Thymus (tissue), 11 donors: Measurements from ENCODE around the gene SWAP70. TPM values are rescaled to one million over a fixed set of nuclear protein-coding genes. Genes with fewer than 3 reads are reported as not detected.
A peak's percentile ranks its signal among the peaks of the same experiment; 100 is the strongest.

Experiments
- DNase-seq, 9 donors: peaks; one replicate each; pipeline ENCODE4 v3.0.0-alpha.2; 2013; ENCODE audit warnings: low spot score in 9 of 9, low read depth in 6 of 9, missing footprints in 1 of 9
- H3K27ac ChIP-seq, 2 donors: one replicate each; pipeline ENCODE4 v1.5.1; 2013; ENCODE audit warnings: control low read depth in 1 of 2, low read depth in 1 of 2, low read length in 1 of 2, mild to moderate bottlenecking in 1 of 2, moderate library complexity in 1 of 2
- H3K27me3 ChIP-seq, 2 donors: one replicate each; pipeline ENCODE4 v1.5.1; 2013; ENCODE audit warnings: low read length in 1 of 2; ENCODE audit not compliant: control insufficient read depth in 2 of 2, insufficient read depth in 1 of 2
- H3K36me3 ChIP-seq, 2 donors: one replicate each; pipeline ENCODE4 v1.5.1; 2013; ENCODE audit warnings: low read length in 1 of 2, mild to moderate bottlenecking in 1 of 2, moderate library complexity in 1 of 2; ENCODE audit not compliant: control insufficient read depth in 2 of 2, insufficient read depth in 2 of 2
- H3K4me1 ChIP-seq, 2 donors: one replicate each; pipeline ENCODE4 v1.5.1; 2013; ENCODE audit warnings: low read length in 2 of 2; ENCODE audit not compliant: control insufficient read depth in 2 of 2, insufficient read depth in 2 of 2
- H3K4me3 ChIP-seq, 2 donors: one replicate each; pipeline ENCODE4 v1.5.1; 2013; ENCODE audit warnings: low read length in 2 of 2, control low read depth in 1 of 2, mild to moderate bottlenecking in 1 of 2
- H3K9me3 ChIP-seq, 2 donors: one replicate each; pipeline ENCODE4 v1.5.1; 2013; ENCODE audit warnings: low read length in 1 of 2, mild to moderate bottlenecking in 1 of 2; ENCODE audit not compliant: control insufficient read depth in 2 of 2, insufficient read depth in 1 of 2
- WGBS: extraction: QIAGEN DNeasy Blood & Tissue Kit; methylation state at CpG from one replicate; pipeline ENCODE4 v1.1.7; 2013; 5-methylcytosine and 5-hydroxymethylcytosine counted together
- polyA plus RNA-seq: library from polyadenylated mRNA; stranded (reverse); fragments of 200-250 nt; gene quantifications from one replicate; pipeline ENCODE4 v1.2.3, GENCODE V29; 2013
- total RNA-seq: library from RNA; stranded (reverse); fragments of 120-200 nt; gene quantifications from one replicate; pipeline ENCODE4 v1.2.4, GENCODE V29; 2013
- donor health status: healthy.

The SWAP70 gene
- total and polyA plus RNA-seq, 2 donors = 12.0 to 17.8 TPM

- Histone ChIP-seq H3K36me3 (peaks cover 0 to 7% of the 10 kb centered on the region in 2 donors), H3K4me3 (no peak overlapping the region), H3K9me3 (no peaks in the 10 kb centered on the region), H3K27ac (no peak overlapping the region), H3K4me1 (peaks cover 4 to 15% of the 10 kb centered on the region in 2 donors), H3K27me3 (no peaks in the 10 kb centered on the region)
- no peak for DNase-seq
Measured at GRCh38 chr11:9718147-9718546, 54.3 kb downstream of the SWAP70 start.

DNA sequence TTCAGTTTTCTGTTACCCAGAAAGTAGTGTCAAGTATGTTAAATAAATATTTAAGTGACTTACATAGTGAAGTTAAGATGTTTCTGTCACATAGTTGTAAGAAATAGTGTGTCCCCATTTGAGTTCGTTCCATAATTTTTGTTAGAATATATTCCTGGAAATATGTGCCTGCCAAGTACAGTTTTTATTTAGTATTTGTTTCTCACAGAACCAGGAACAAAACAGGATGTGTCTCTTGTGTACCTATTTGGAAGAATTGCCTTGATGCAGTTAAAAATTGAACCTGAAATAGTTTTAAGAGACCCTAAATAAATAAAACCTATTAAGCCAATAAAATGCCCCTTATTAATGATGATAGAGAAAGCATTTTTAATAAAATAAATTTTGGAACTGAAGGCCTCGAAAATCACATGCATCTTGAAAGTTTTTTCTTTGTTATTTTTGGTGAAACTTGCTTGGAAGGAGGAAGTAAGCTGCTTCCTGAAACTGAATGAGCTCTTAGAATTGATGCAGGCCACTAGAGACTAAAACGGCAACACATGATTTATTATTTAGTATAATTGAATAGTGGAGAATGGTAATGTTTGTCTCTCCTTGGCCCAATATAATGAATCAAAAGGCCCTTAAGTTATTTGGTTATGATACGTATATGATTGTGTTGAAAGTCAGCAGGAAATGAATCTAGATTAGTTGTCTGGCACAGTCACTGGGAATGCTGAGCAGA is 55.9 kb downstream of the SWAP70 start:
- 10% methylated on average over 4 of the region's 4 CpGs for WGBS
- H3K4me1 ChIP-seq = peaks cover 4 to 15% of the 10 kb centered on the region in 2 donors
- peak in 1 of 9 donors; percentile 40 for DNase-seq
- peak overlapping the region; percentile 36 to 56 for H3K27ac ChIP-seq
- H3K4me3 ChIP-seq = no peak overlapping the region
- H3K9me3 ChIP-seq = no peaks in the 10 kb centered on the region
- peaks cover 0 to 6% of the 10 kb centered on the region in 2 donors for H3K36me3 ChIP-seq
- no peaks in the 10 kb centered on the region for H3K27me3 ChIP-seq

DNA sequence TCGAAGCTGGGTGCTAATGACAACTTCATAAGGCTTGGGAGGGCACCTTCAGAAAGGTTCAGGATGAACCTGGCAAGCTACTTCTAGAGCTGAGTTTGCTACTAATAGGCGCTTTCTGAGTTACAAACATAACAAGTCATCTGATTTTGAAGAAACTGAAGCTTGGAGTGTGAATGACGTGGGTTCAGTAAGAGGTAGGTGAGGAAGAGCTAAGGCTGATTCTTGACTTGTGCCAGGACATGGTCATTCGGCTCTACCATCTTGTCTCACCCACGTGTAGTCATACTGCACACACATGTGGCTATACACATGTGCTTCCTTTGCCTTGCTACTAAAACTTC is 56.4 kb downstream of the SWAP70 start:
- no peak for DNase-seq
- Histone ChIP-seq H3K9me3 (no peaks in the 10 kb centered on the region), H3K36me3 (peaks cover 0 to 5% of the 10 kb centered on the region in 2 donors), H3K4me1 (peaks cover 4 to 15% of the 10 kb centered on the region in 2 donors), H3K4me3 (no peak overlapping the region), H3K27ac (peak overlapping the region; percentile 36 to 56), H3K27me3 (no peaks in the 10 kb centered on the region)
- 67% methylated on average over 5 of the region's 5 CpGs for WGBS

GRCh38 chr11:9722023-9722422 is 58.1 kb downstream of the SWAP70 start:
- Histone ChIP-seq H3K4me3 (no peak overlapping the region), H3K27ac (no peak overlapping the region), H3K27me3 (no peaks in the 10 kb centered on the region), H3K36me3 (no peaks in the 10 kb centered on the region), H3K4me1 (peaks cover 0 to 15% of the 10 kb centered on the region in 2 donors), H3K9me3 (no peaks in the 10 kb centered on the region)
- no peak for DNase-seq
- WGBS = 98% methylated on average over 4 of the region's 4 CpGs

GRCh38 chr11:9722893-9723292 is 59.0 kb downstream of the SWAP70 start:
- 97% methylated on average over 2 of the region's 2 CpGs for WGBS
- H3K36me3 ChIP-seq = no peaks in the 10 kb centered on the region
- no peak overlapping the region for H3K4me3 ChIP-seq
- no peak overlapping the region for H3K27ac ChIP-seq
- no peaks in the 10 kb centered on the region for H3K27me3 ChIP-seq
- no peaks in the 10 kb centered on the region for H3K9me3 ChIP-seq
- DNase-seq = no peak
- peaks cover 0 to 12% of the 10 kb centered on the region in 2 donors for H3K4me1 ChIP-seq

- Histone ChIP-seq H3K27me3 (no peaks in the 10 kb centered on the region), H3K36me3 (peaks cover 0 to 4% of the 10 kb centered on the region in 2 donors), H3K4me3 (no peak overlapping the region), H3K4me1 (peaks cover 3 to 4% of the 10 kb centered on the region in 2 donors), H3K9me3 (no peaks in the 10 kb centered on the region), H3K27ac (no peak overlapping the region)
- no peak for DNase-seq
- 62% methylated on average over 3 of the region's 3 CpGs for WGBS
Measured at GRCh38 chr11:9726321-9727022, 62.6 kb downstream of the SWAP70 start.

GRCh38 chr11:9728058-9728457 is 64.2 kb downstream of the SWAP70 start:
- Histone ChIP-seq H3K36me3 (peaks cover 0 to 12% of the 10 kb centered on the region in 2 donors), H3K27me3 (no peaks in the 10 kb centered on the region), H3K27ac (no peak overlapping the region), H3K4me3 (no peak overlapping the region), H3K9me3 (no peaks in the 10 kb centered on the region), H3K4me1 (peaks cover 10 to 11% of the 10 kb centered on the region in 2 donors)
- WGBS = 95% methylated on average over 3 of the region's 3 CpGs
- no peak for DNase-seq

GRCh38 chr11:9731256-9731655 is 67.4 kb downstream of the SWAP70 start:
- WGBS = 7% methylated on average over 1 of the region's 1 CpG
- peaks cover 11 to 17% of the 10 kb centered on the region in 2 donors for H3K4me1 ChIP-seq
- H3K9me3 ChIP-seq = peaks cover 0 to 1% of the 10 kb centered on the region in 2 donors
- H3K27me3 ChIP-seq = no peaks in the 10 kb centered on the region
- peaks cover under 1 to 22% of the 10 kb centered on the region in 2 donors for H3K36me3 ChIP-seq
- DNase-seq = peak in 1 of 9 donors; percentile 48
- H3K4me3 ChIP-seq = no peak overlapping the region
- H3K27ac ChIP-seq = no peak overlapping the region

GRCh38 chr11:9732453-9732852 is 68.6 kb downstream of the SWAP70 start:
- Histone ChIP-seq H3K27ac (no peak overlapping the region), H3K27me3 (no peaks in the 10 kb centered on the region), H3K4me1 (peaks cover 13 to 27% of the 10 kb centered on the region in 2 donors), H3K36me3 (peaks cover 3 to 25% of the 10 kb centered on the region in 2 donors), H3K9me3 (peaks cover 0 to 3% of the 10 kb centered on the region in 2 donors), H3K4me3 (no peak overlapping the region)
- no peak for DNase-seq
- WGBS = 79% methylated on average over 11 of the region's 11 CpGs
